ENCODE results near the gene B4GALT2.

The B4GALT2 gene

DNA sequence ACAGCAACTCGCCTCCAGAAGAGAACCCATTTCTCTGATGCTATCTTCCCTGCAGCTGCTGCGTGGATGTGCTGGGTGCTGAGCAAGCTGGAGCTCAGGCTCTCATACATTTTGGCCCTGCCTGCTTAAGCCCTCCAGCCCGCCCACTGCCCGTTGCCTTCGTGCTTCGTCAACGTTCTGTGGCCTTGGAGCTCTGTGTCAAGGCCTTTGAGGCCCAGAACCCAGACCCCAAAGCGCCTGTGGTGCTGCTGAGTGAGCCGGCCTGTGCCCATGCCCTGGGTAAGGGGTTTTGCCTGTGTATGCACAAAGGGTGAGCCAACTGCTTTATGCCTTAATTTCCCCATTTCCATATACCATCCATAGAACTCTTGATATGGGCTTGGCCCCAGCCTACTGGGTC is 8.1 kb upstream of the B4GALT2 start:
- no peak for DNase-seq

DNA sequence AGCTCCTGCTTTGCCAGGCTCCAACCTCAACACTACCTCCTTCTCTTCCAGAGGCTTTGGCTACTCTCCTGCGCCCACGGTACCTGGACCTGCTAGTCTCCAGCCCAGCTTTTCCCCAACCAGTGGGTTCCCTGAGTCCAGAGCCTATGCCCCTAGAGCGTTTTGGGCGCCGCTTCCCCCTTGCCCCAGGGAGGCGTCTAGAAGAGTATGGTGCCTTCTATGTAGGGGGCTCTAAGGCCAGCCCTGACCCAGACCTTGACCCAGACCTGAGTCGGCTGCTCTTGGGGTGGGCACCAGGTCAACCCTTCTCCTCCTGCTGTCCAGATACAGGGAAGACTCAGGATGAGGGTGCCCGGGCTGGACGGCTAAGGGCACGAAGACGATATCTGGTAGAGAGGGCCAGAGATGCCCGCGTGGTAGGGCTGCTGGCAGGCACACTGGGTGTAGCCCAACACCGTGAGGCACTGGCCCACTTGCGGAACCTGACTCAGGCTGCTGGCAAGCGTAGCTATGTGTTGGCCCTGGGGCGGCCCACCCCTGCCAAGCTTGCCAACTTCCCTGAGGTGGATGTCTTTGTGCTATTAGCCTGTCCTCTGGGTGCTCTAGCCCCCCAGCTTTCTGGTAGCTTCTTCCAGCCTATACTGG is 7.6 kb upstream of the B4GALT2 start:
- DNase-seq = no peak

DNA sequence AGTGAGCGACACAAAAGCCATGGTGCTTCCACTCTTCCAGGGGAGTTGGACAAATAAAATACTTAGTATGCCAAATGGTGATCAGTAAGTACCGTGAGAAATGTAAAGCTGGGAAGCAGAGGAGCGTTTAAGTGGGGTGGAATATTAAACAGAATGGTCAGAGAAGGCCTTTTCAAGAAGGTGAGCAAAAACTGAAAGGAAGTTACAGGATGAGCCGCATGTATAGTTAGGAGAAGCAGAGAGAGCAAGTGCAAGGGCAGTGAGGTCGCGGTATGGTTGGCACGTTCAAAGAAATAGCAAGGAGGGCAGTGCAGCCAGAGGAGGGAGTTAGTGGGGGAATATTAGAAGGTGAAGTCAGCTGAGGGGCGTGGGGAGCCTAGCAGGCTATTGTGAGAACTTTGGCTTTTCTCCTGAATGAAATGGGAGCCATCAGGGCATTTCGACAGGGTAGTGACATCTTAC is 5.0 kb upstream of the B4GALT2 start:
- DNase-seq = peak; percentile 18

DNA sequence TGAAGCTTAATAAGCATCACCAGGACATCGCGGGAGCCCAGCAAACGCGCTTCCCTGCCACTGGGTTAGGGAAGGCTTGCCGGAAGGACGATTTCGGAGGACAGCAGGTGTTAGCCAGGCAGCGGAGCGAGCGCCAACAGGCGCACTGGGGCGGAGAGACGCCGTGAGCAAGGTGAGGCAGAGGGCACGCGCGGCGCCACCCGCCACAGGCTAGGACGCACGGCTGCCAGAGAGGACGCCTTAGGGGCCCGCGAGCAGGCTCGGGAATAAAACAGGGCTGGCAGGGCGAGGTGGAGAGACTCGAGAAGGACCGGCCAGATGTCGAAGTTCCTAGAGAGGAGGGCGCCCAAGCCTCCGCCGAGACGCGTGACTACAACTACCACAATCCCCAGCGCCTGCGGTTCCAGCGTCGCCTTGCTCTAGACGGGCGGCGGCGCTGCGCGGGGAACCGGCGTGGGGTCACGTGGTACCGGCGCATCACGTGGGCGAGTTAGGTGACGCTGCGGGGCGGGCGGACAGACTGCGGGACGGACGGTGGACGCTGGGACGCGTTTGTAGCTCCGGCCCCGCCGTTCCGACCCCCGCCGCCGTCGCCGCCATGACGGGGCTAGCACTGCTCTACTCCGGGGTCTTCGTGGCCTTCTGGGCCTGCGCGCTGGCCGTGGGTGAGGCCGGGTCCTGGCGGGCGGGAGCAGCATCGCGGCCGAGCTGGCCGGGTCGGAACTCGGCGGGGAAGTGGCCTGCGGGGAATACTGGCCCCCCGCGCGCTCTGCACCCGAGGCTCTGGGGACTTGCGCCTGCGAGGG is 4.4 kb upstream of the B4GALT2 start, which contains the start of gene ATP6V0B:
Gene ATP6V0B, plus strand, starts transcription at position 518 of the 806 bp plus-strand sequence. Its CDS starts 81 bp downstream, at position 599.
- DNase-seq = peak; percentile 95

DNA sequence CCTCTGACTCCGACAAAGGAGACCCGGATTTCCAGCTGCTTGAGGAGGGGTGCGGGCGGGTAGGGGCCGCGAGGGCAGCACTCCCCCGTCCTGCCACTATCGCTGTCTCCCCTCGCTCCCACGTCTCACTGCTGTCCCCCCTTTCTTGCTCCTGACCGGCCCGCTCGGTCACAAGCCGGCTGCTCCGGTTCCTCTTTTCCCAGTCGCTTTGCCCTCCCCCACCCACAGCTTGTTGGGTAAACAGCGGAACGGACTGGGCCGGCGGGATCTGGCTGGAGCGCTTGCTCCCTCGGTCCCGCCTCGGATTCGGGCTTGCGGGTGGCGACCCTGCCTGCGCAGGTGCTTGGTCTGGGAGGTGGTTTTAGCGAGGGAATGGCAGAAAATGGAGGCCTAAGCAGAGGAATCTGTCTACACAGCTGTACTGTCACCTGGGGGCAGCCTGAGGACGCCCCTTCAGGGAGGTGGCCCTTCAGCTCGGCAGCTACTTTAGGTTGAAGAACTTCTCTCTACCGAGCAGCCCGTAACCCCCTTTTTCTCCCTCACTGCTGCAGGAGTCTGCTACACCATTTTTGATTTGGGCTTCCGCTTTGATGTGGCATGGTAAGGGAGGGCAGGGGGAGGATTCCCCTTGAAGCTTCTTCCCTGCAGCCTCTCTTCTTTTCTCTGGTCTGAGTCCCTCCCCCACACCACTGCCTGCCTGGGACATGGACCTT is 3.6 kb upstream of the B4GALT2 start:
- DNase-seq = no peak

DNA sequence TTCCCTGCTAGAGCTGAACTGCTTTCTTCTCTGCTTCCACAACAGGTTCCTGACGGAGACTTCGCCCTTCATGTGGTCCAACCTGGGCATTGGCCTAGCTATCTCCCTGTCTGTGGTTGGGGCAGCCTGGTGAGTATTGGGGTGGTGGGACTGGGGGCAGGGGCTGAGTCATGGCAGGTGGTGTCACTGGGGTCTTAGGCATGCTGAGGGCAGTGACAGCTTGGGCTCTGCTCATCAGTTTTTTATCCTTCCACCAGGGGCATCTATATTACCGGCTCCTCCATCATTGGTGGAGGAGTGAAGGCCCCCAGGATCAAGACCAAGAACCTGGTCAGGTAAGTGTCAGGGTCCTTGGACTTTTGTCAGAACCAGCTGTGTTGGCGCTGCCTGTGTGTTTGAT is 3.0 kb upstream of the B4GALT2 start:
- DNase-seq = no peak

DNA sequence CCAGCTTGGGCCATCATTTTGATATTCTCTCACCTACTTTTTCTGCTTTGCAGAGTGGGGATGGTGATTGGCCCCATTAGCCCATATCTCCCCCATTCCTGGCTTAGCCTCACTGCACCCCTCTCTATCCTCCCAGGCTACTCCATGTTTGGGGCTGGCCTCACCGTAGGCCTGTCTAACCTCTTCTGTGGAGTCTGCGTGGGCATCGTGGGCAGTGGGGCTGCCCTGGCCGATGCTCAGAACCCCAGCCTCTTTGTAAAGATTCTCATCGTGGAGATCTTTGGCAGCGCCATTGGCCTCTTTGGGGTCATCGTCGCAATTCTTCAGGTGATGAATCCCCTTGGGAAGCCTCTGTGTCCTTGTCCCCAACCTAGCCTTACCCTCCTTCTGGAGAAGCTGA is 2.1 kb upstream of the B4GALT2 start:
- no peak for DNase-seq

DNA sequence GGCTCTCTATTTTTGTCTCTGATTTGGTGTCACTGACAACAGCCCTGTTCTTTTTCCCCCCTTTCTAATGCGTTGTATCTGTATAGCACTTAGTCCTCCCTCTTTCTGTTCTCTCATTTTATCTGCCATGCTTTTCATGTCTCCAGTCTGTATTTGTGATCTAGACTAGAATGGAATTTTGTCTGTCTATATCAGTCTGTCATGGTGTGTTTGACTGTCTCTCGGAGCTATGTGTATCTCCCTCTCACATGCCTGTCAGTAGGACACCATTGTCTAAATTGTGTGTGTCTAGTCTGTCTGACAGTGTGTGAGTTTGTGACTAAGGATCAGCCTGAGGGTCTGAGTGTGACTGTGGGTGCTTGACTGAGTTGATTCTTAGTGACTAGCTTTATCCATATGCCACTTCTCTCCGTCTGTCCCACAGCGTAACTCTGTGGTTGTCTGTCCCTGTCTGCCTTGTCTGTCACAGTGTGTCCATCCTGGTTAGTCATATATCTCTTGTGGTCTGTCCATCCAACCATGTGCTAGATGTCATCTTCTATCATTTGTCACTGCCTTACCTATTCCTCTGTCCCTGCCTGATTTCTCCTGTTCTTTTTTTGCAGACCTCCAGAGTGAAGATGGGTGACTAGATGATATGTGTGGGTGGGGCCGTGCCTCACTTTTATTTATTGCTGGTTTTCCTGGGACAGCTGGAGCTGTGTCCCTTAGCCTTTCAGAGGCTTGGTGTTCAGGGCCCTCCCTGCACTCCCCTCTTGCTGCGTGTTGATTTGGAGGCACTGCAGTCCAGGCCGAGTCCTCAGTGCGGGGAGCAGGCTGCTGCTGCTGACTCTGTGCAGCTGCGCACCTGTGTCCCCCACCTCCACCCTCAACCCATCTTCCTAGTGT is 1.4 kb upstream of the B4GALT2 start:
- DNase-seq = no peak

DNA sequence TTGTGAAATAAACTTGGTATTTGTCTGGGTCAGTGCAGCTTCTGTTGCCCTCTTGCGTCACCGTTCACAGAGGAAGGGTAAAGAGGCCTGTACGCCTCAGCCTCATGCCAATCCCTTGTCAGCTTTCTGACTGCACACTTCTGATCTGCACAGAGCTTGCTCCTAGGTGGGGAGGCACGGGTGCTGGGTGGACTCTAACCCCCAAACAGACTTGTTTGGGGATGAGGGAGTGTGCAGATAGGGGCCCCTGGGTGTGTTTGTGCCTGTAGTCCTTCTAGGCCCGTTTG is 803 bp upstream of the B4GALT2 start:
- DNase-seq = no peak

DNA sequence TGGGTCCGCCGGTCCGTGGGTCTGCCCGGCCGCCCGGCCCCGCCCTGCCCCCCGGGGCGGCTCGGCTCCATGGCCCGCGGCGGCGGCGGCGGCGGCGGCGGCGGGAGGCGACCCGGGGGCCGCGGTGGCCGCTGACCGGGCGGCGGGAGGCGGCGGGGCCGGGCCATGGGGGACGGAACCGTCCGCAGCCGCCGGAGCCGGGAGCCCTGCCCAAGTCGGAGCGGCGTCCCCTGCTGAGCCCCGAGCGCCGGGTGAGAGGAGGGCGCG is 184 bp downstream of the B4GALT2 start:
- DNase-seq = no peak

DNA sequence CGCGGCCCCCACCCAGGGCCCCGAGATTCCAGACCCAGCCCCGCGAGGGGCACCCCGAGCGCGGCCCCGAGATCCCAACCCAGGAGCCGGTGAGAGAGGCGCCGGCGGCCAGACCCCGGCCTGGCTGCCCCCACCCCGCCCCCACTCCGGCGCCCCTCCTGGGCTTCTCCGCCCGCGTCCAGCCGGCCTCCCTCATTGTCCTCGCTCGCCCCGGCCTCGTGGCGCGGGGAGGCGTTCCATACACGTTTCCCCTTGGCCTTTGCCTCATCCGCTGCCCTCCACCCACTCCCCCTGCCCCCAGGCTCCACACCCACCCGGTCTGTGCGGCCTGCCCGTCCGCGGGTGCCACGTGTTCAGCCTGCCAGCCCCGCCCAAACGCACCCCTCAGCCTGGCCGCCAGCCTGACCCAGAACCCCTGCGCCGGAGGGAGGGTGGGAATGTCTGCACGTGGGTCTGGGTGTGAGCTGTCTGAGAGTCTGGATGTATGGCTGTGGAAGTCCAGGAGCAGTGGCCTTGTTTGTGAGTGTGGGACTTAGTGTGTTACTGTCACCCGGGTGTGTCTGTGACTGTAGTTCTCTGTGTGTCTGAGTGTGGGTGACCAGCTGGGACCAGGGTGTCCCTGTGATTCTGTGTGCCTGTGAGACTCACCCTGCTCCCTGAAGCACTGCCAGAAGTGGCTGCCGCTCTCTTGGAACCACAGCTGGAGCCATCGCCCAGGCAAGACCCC is 681 bp downstream of the B4GALT2 start:
- peak; percentile 64 for DNase-seq

DNA sequence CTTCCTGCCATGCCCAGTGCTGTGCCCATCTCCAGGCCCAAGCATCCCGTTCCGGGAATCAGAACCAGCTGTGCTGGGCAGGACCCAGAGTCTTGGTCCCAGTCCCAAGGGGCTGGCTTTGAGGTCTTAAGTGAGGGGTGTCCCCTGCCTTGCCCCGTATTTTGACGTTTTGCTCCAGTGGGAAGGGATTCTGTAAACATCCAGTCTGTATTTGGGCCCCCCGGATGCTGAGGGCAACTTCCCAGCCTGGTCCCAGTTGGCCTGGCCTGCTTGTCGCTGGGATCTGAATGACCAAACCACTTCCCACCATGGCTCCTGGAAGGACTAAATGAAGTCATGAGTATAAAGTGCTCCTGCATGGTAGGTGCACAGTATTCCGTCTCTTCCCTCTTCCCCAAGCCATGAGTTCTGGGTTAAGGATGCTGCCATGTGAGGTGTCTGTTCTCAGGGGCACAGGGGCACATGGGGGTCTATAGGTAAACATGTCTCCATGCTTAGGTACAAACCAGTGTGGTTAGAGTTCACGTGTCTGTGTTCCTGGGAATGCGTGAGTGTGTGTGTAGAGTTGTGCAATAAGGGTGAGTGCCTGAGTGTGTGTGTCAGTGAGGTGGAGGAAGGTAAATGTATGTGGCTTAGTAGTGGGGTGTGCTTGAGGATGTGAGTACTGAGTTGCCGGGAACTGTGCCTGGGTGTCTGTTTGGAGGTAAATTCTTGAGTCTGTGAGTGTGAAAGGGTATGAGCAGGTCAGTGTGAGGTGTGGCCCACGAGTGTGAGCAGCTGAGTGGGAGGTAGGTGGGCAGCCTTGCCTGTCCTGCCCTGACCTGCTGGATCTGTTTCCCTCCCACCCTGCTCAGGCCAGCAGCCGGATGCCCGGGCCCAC is 1.5 kb downstream of the B4GALT2 start:
- peak; percentile 13 for DNase-seq

DNA sequence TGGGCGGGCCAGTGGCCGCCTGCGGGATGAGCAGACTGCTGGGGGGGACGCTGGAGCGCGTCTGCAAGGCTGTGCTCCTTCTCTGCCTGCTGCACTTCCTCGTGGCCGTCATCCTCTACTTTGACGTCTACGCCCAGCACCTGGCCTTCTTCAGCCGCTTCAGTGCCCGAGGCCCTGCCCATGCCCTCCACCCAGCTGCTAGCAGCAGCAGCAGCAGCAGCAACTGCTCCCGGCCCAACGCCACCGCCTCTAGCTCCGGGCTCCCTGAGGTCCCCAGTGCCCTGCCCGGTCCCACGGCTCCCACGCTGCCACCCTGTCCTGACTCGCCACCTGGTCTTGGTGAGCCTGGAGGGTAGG is 2.1 kb downstream of the B4GALT2 start:
- no peak for DNase-seq

DNA sequence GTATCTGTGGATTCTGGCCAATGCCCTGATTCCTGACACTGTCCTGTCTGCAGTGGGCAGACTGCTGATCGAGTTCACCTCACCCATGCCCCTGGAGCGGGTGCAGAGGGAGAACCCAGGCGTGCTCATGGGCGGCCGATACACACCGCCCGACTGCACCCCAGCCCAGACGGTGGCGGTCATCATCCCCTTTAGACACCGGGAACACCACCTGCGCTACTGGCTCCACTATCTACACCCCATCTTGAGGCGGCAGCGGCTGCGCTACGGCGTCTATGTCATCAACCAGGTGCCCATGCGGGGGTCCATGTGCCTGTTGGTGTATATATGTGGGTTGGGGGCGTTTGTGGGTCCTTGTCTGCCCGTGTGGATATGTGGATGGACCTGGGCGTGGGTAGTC is 2.6 kb downstream of the B4GALT2 start:
- no peak for DNase-seq

DNA sequence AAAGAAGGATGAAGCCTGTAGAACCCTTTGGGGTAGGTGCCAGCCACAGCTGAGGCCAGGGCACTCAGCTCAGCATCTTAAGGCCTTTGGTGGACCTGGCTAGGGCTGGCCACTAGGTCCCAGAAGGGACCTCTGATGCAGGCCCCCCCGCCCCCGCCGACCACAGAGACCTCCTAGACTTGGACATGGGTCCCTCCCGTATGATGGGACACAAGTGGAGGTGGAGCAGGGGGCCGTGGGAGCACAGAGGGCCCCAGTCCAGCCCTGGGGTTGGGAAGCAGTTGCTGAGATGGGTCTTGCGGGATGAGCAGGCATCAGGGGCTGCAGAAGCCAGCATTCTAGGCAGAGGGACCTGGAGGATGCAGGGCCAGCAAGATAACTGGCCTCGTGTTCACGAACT is 3.2 kb downstream of the B4GALT2 start:
- no peak for DNase-seq

DNA sequence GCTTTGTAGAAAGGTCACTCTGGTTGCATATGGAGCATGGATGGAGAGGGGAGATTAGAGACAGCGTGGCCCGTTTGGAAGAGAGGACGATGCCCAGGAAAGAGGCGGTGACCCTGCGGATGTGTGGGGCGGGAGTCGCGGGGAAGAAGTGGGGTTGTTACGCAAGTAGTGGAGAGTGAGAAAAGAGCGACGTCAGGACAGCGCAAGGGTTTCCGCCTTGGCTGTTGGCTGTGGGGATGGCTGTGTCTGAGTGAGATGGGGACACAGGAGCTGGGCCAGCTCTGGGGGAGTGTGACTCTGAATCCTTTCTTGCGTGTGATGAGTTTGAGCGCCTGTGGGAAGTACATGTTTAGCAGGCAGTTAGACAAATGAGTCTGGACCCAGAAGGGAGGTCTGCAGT is 3.8 kb downstream of the B4GALT2 start:
- DNase-seq = no peak

DNA sequence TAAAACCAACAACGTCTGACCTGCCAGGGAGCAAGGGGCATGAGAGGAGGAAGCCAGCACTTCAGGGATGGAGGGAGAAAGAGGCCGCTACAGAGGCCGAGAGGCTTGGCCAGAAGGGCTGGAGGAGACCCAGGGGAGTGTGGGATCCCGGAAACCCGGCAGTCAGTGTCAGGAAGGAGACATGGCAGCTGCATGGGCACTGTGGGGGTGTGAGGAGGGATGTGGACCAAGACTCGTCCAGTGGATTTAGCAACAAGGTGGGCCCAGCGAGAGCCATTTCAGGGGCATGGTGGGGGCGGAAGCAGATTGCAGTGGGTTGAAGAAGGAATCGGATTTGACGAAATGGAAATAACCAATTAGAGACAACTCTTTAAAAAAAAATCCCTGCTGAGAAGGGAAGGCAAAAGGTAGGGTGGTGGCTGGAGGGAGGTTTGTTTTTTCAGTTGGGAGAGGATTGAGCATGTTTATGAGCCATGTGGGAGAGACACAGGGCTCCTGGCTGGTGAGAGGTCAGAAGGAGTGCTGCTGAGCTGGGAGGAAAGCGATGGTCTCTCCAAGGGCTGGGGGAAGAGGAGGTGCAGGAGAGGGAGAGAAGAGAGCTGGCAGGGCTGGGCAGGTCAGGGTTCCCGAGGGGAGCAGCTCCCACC is 4.4 kb downstream of the B4GALT2 start:
- DNase-seq = no peak

DNA sequence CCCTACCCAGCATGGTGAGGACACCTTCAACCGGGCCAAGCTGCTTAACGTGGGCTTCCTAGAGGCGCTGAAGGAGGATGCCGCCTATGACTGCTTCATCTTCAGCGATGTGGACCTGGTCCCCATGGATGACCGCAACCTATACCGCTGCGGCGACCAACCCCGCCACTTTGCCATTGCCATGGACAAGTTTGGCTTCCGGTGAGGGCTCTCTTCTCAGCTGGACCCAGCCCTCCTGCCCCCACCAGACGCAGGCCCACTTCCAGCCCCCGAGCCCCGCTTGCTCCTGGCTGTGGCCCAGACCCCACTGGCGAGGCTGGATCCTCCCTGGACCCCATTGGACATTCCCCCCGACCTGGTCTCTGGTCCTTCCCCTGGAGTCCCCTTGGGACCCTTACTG is 5.8 kb downstream of the B4GALT2 start:
- DNase-seq = no peak

DNA sequence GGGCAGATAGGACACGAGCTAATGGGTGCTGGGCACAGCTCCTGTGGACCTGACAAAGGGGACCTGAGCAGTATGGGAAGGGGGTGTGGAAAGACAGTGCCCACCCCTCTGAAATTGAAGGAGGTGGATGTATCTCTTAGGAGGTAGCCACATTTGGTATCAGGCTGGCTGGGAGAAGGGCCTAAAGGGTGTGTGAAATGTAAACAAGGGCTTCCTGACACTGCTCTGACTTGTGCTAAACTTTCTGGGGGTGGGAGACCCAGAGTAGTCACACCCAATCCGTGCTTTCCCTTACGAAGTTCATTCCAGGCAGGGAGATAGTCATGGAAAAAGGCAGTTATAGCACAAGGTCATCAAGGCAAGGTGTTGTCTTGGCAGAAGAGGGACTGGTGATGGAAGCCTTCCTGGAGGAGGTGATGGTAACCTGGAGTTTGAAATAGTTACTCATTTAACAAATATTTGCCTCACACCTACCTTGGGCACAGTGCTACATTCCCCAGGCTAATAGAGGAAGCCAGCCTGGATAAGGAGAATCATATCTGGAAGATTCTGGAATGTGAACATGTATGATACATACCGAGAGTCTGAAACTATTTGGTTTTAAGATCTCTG is 7.1 kb downstream of the B4GALT2 start:
- peak; percentile 79 for DNase-seq

DNA sequence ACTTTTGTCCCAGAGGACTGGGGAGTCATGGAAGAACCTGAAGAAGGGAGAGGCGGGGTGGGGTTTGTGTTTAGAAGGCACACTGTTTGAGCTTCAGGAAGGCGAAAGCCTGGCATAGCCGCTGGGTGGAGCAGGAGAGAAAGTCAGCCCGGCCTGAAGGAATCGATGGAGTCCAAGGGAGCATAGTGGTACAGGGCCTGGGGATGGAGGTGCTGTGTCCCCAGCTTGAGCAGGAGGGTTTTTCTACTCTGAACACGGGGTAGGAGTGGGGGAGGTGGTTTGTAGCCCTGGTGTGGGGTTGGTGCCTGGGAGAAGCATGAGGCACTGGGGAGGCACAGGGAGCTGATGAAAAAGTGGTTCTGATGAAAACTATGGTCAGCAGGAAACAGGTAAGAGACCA is 7.7 kb downstream of the B4GALT2 start:
- peak; percentile 54 for DNase-seq
